Endothelial cell of umbilical vein (primary cell): ENCODE measurements around the gene KLHL26. TPM values are rescaled to one million over a fixed set of nuclear protein-coding genes. Genes with fewer than 3 reads are reported as not detected.
A peak's percentile ranks its signal among the peaks of the same experiment; 100 is the strongest.

Experiments used
- BruUV-seq: library from RNA; stranded (reverse); fragments of 400-500 nt; replicated peaks from 2 replicates; lab custom pipeline; 2021; lab: Mats Ljungman, UMichigan
- CTCF ChIA-PET: fragments of 300-600, 350-600 bp; sonication (Branson Sonifier 250); formaldehyde crosslinking; loops from one replicate; lab custom pipeline; 2021; ENCODE audit warnings: antibody characterized with exemption, inconsistent platforms; lab: Charles Lee
- POLR2A ChIA-PET: fragments of 300-600, 350-600 bp; sonication (Branson Sonifier 250); formaldehyde crosslinking; loops from one replicate; lab custom pipeline; 2021; ENCODE audit warnings: antibody characterized with exemption, inconsistent platforms; lab: Charles Lee
- DNase-seq: peaks from one replicate; pipeline ENCODE4 v3.0.0-alpha.2; 2011; ENCODE audit warnings: low read depth, low spot score
- FAIRE-seq: peaks from 2 replicates; lab custom pipeline; 2011; peaks lifted over from hg19 to GRCh38; lab: Jason Lieb, UNC
- H2AFZ ChIP-seq: 2 replicates; pipeline ENCODE4 v1.6.0; 2012; ENCODE audit warnings: low read depth, low read length, control low read depth, inconsistent platforms
- H3K27ac ChIP-seq: 2 replicates; pipeline ENCODE4 v1.5.1; 2011; ENCODE audit warnings: low read depth, mild to moderate bottlenecking, control low read depth, low read length, moderate library complexity; ENCODE audit not compliant: insufficient read depth
- H3K27me3 ChIP-seq, 2 experiments: 2 replicates each; pipeline versions ENCODE4 v1.6.0 to v1.6.1; 2011; ENCODE audit warnings: low read length in 2 of 2, mixed read lengths in 1 of 2; ENCODE audit not compliant: control insufficient read depth in 2 of 2, insufficient read depth in 2 of 2
- H3K36me3 ChIP-seq, 2 experiments: 2 replicates in 1 of 2; 3 replicates in 1 of 2; pipeline ENCODE4 v1.5.1; 2011; ENCODE audit warnings: low read length in 2 of 2, mild to moderate bottlenecking in 1 of 2, moderate library complexity in 1 of 2; ENCODE audit not compliant: control insufficient read depth in 2 of 2, insufficient read depth in 2 of 2; ENCODE audit errors: extremely low read depth in 1 of 2
- H3K4me1 ChIP-seq: 3 replicates; pipeline ENCODE4 v1.5.1; 2011; ENCODE audit warnings: mild to moderate bottlenecking, low read length; ENCODE audit not compliant: control insufficient read depth, insufficient read depth; ENCODE audit errors: extremely low read depth
- H3K4me2 ChIP-seq: 2 replicates; pipeline ENCODE4 v1.6.1; 2011; ENCODE audit warnings: low read length, control low read depth, mixed read lengths; ENCODE audit not compliant: insufficient read depth
- H3K4me3 ChIP-seq, 3 experiments: fragments of 200-600 bp in 1 of 3; sonication (generic), shearing (Covaris generic) in 1 of 3; replicated peaks in 1 of 3; 2 replicates each; pipeline ENCODE4 v1.5.1; 2011 to 2016; ENCODE audit warnings: control low read depth in 3 of 3, low read length in 3 of 3, mild to moderate bottlenecking in 2 of 3, inconsistent platforms in 1 of 3, low read depth in 1 of 3, moderate library complexity in 1 of 3; ENCODE audit not compliant: insufficient read depth in 1 of 3
- H3K79me2 ChIP-seq: 2 replicates; pipeline ENCODE4 v1.6.0; 2012; ENCODE audit warnings: low read length, inconsistent platforms; ENCODE audit not compliant: control insufficient read depth, insufficient read depth
- H3K9ac ChIP-seq: replicated peaks from 2 replicates; pipeline ENCODE3; 2011; ENCODE audit warnings: low read length, control low read depth; ENCODE audit not compliant: insufficient read depth; ENCODE audit errors: extremely low read depth
- H3K9me1 ChIP-seq: replicated peaks from 3 replicates; pipeline ENCODE4 v1.6.0; 2011; ENCODE audit warnings: mild to moderate bottlenecking, low read length; ENCODE audit not compliant: control insufficient read depth, insufficient read depth; ENCODE audit errors: extremely low read depth
- H3K9me3 ChIP-seq: replicated peaks from 2 replicates; pipeline ENCODE4 v1.5.1; 2012; ENCODE audit warnings: low read length, inconsistent platforms; ENCODE audit not compliant: control insufficient read depth, insufficient read depth
- H4K20me1 ChIP-seq: replicated peaks from 2 replicates; pipeline ENCODE3; 2011; ENCODE audit warnings: mild to moderate bottlenecking, low read length; ENCODE audit not compliant: control insufficient read depth, insufficient read depth; ENCODE audit errors: extremely low read depth
- EZH2 ChIP-seq: IDR thresholded peaks from 2 replicates; pipeline ENCODE4 v1.6.1; 2012; ENCODE audit warnings: borderline replicate concordance, low read depth, mild to moderate bottlenecking, moderate library complexity, low read length, inconsistent platforms; ENCODE audit not compliant: severe bottlenecking
- FOS ChIP-seq: IDR thresholded peaks from 2 replicates; pipeline ENCODE4 v1.6.1; 2011; ENCODE audit warnings: mild to moderate bottlenecking, low read length, moderate library complexity, borderline replicate concordance; ENCODE audit not compliant: insufficient read depth
- GATA2 ChIP-seq: IDR thresholded peaks from 2 replicates; pipeline ENCODE4 v1.7.0; 2011; ENCODE audit warnings: low read depth, mild to moderate bottlenecking, moderate library complexity, mixed read lengths, low read length; ENCODE audit not compliant: insufficient read length, insufficient read depth
- JUN ChIP-seq: IDR thresholded peaks from 2 replicates; pipeline ENCODE4 v1.6.1; 2011; ENCODE audit warnings: borderline replicate concordance, low read depth; ENCODE audit not compliant: insufficient read length, insufficient read depth
- MYC ChIP-seq: IDR thresholded peaks from one replicate; pipeline ENCODE4 v1.6.1; 2011; ENCODE audit warnings: mild to moderate bottlenecking, low read depth, low read length
- POLR2A ChIP-seq: IDR thresholded peaks from 2 replicates; pipeline ENCODE4 v1.6.1; 2012; ENCODE audit warnings: low read depth, mild to moderate bottlenecking, control low read depth, low read length
- POLR2AphosphoS5 ChIP-seq: IDR thresholded peaks from 2 replicates; pipeline ENCODE4 v1.6.1; 2012; ENCODE audit warnings: low read depth, mild to moderate bottlenecking, control low read depth, low read length, moderate library complexity; ENCODE audit not compliant: insufficient read depth
- dilution Hi-C: fragments of 300-500 bp; cut with MboI; formaldehyde crosslinking; loops from one replicate; pipeline ENCODE4 v1.15.0; 2019; ENCODE audit warnings: low sequenced_read_pairs; ENCODE audit not compliant: extremely low pct_ligation_motif_present
- intact Hi-C: fragments of 100-400 bp; cut with micrococcal nuclease; formaldehyde crosslinking; loops from one replicate; pipeline ENCODE4 v1.10.0; 2022
- polyA plus RNA-seq, 4 experiments: library from polyadenylated mRNA; depleted of rRNA in 3 of 4; stranded (reverse) in 3 of 4; unstranded in 1 of 4; fragments of >200 nt; gene quantifications; 2 replicates each; pipeline versions ENCODE4 v1.2.1 to v1.2.3, GENCODE V29; 2011 to 2012; ENCODE audit warnings: missing spikeins in 1 of 4
- total RNA-seq: library from RNA; stranded (reverse); gene quantifications from 2 replicates; pipeline ENCODE4 v1.2.3, GENCODE V29; 2021
- TF ChIP-seq, protein P1 (sequence below): IDR thresholded peaks from 2 replicates; pipeline ENCODE4 v1.6.1; 2011; ENCODE audit not compliant: insufficient read depth, insufficient read length
- TF ChIP-seq, protein P2 (sequence below), 2 donors: IDR thresholded peaks; 1 replicate in 1 of 2; 2 replicates in 1 of 2; pipeline ENCODE4 v1.5.1; 2011; ENCODE audit warnings: low read length in 2 of 2, mild to moderate bottlenecking in 2 of 2, moderate library complexity in 2 of 2, control low read depth in 1 of 2, inconsistent platforms in 1 of 2, low read depth in 1 of 2; ENCODE audit not compliant: insufficient read depth in 1 of 2; ENCODE audit errors: extremely low read depth in 1 of 2

The KLHL26 gene
- total and polyA plus RNA-seq, 2 donors (not counting 3 experiments of a cell fraction or from before 2014, with no cell fraction given): 2.4 to 6.2 TPM

DNA sequence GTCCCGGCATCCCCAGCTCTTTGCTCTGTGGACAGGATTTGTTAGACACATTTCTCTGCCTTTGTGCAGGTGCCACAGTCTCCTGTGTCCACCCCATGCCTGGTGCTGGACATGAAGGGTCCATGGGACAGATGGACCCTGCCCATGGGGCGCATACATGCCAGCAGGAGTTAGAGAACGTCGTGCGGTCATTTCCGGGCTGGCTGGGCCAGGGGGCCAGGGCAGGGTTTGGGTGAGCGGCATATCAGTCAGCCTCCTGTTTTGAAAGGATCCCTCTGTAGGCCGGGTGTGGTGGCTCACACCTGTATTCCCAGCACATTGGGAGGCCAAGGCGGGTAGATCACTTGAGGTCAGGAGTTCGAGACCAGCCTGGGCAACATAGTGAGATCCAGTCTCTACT, 11.0 kb downstream of the KLHL26 start:
- CTCF ChIA-PET: interaction anchor here (1.6 kb wide), 1 partner anchor 12 kb away, joined by 8 read pairs; no protein-coding TSS in a partner anchor
- H3K4me1 ChIP-seq: peaks cover 30% of the 10 kb centered on the region
- POLR2A ChIA-PET: no interaction called here
- FAIRE-seq (no peak), DNase-seq (no peak)
- no peaks in the 10 kb centered on the region for H3K9me3 ChIP-seq
- BruUV-seq: no TSS peak
- H3K27me3 ChIP-seq: no peaks in the 10 kb centered on the region
- TF ChIP-seq, protein P1, sequence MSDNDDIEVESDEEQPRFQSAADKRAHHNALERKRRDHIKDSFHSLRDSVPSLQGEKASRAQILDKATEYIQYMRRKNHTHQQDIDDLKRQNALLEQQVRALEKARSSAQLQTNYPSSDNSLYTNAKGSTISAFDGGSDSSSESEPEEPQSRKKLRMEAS: no peak
- no peak for TF ChIP-seq GATA2
- TF ChIP-seq POLR2A: no peak
- TF ChIP-seq MYC: no peak
- TF ChIP-seq, protein P2, sequence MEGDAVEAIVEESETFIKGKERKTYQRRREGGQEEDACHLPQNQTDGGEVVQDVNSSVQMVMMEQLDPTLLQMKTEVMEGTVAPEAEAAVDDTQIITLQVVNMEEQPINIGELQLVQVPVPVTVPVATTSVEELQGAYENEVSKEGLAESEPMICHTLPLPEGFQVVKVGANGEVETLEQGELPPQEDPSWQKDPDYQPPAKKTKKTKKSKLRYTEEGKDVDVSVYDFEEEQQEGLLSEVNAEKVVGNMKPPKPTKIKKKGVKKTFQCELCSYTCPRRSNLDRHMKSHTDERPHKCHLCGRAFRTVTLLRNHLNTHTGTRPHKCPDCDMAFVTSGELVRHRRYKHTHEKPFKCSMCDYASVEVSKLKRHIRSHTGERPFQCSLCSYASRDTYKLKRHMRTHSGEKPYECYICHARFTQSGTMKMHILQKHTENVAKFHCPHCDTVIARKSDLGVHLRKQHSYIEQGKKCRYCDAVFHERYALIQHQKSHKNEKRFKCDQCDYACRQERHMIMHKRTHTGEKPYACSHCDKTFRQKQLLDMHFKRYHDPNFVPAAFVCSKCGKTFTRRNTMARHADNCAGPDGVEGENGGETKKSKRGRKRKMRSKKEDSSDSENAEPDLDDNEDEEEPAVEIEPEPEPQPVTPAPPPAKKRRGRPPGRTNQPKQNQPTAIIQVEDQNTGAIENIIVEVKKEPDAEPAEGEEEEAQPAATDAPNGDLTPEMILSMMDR (IDR thresholded peaks at IDR 0.05; ENCODE audit: extremely low read depth in 1 of 2, insufficient read depth in 1 of 2, low read depth in 1 of 2, low read length in 2 of 2): no peak
- intact Hi-C loops: loop anchor here (5.0 kb wide), 1 partner anchor 46 kb away; no protein-coding TSS in a partner anchor
- H3K27ac ChIP-seq: no peak overlapping the region
- no peaks in the 10 kb centered on the region for H3K36me3 ChIP-seq
- no peak overlapping the region for H3K4me2 ChIP-seq
- no peak overlapping the region for H3K9ac ChIP-seq
- H4K20me1 ChIP-seq: no peaks in the 10 kb centered on the region
- no peak overlapping the region for H2AFZ ChIP-seq
- dilution Hi-C loops: no loop called here
- no peaks in the 10 kb centered on the region for H3K9me1 ChIP-seq
- no peaks in the 10 kb centered on the region for H3K79me2 ChIP-seq
- H3K4me3 ChIP-seq: no peak overlapping the region

DNA sequence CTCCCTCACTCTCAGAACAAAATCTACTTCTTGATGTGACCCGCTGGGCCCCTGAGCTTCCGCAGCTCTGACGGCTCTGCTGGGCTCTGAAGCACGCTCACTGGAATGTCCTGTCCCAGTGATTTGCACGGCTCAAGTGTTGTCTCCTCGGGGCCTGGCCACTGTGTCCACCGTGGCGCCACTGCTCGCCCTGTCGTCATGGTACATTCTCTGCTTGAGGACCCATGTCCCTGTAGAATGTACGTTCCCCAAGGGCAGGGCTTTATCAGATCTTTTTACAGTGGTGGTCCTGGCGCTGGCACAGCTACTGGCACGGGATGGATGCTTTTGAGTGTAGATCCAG, 12.1 kb downstream of the KLHL26 start:
- no peaks in the 10 kb centered on the region for H3K9me3 ChIP-seq
- no peak overlapping the region for H2AFZ ChIP-seq
- H4K20me1 ChIP-seq: no peaks in the 10 kb centered on the region
- H3K27me3 ChIP-seq: no peaks in the 10 kb centered on the region
- H3K4me2 ChIP-seq: no peak overlapping the region
- peaks cover 30% of the 10 kb centered on the region for H3K4me1 ChIP-seq
- POLR2A ChIA-PET: no interaction called here
- no peaks in the 10 kb centered on the region for H3K9me1 ChIP-seq
- dilution Hi-C loops (no loop called here), intact Hi-C loops (loop anchor here (5.0 kb wide), 1 partner anchor 47 kb away; no protein-coding TSS in a partner anchor)
- BruUV-seq: no TSS peak
- no peak overlapping the region for H3K9ac ChIP-seq
- H3K4me3 ChIP-seq: no peak overlapping the region
- no peak for DNase-seq
- H3K79me2 ChIP-seq: no peaks in the 10 kb centered on the region
- FAIRE-seq: peak; percentile 21
- TF ChIP-seq POLR2AphosphoS5: no peak
- TF ChIP-seq GATA2: no peak
- no peak for TF ChIP-seq EZH2
- TF ChIP-seq, protein P1: no peak
- TF ChIP-seq, protein P2 (IDR thresholded peaks at IDR 0.05; ENCODE audit: extremely low read depth in 1 of 2, insufficient read depth in 1 of 2, low read depth in 1 of 2, low read length in 2 of 2): no peak
- TF ChIP-seq POLR2A: no peak
- TF ChIP-seq FOS: no peak
- TF ChIP-seq JUN: no peak
- no peak for TF ChIP-seq MYC
- CTCF ChIA-PET: interaction anchor here (0.9 to 2.2 kb wide), 6 partner anchors 8 to 198 kb away, joined by 3 to 8 read pairs (median 6); partner anchors contain the start of gene UPF1
- no peaks in the 10 kb centered on the region for H3K36me3 ChIP-seq
- no peak overlapping the region for H3K27ac ChIP-seq
